ENCODE measurements around the gene PKHD1.

The PKHD1 gene

DNA sequence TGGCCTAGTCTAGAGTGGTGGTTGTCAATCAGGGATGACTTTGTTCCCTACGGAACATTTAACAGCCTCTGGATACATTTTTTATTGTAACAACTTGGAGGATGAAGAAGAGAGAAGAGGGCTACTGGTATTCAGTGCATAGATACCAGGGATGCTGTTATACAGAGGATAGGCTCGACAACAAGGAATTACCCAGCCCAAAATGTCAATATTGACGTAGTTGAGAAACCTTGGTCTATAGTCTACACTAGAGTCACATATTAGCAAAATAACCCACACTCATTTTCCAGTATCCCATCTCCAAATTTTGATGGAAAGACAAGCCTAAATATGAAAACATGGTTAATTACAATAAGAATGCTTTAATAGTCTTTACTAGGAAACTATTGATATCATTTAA is 195.1 kb downstream of the PKHD1 start:
- no peak overlapping the region for H3K27ac ChIP-seq (ENCODE audit: low read depth, low read length)
- H3K4me3 ChIP-seq (ENCODE audit: low read depth, low read length): no peak overlapping the region

DNA sequence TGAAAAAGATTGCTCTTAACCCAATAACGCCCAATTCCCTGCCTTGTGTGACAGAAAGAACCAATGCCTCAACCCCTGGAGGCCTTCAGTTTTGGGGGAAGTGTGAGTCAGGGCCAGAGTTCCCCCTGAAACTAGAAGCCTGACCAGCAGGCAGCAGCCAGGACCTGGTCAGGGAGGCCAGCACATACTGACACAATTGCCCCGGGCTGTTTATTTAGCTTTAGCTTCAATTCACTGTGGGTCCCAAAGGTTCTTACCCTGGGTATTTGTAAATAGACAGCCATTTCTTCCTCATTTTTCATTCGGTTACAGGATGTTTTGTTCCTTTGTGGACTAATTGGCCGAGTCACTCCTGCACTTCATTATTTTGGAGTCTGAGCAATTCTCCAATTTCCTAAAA is 195.6 kb downstream of the PKHD1 start:
- H3K27ac ChIP-seq (ENCODE audit: low read depth, low read length): no peak overlapping the region
- no peaks in the 10 kb centered on the region for H3K27me3 ChIP-seq (ENCODE audit: control insufficient read depth, insufficient read depth, low read length)
- peaks cover 6% of the 10 kb centered on the region; the same call in 1 of the 2 replicates for H3K9me3 ChIP-seq (ENCODE audit: control insufficient read depth, insufficient read depth, low read depth, low read length)
- no peak overlapping the region for H3K4me3 ChIP-seq (ENCODE audit: low read depth, low read length)
- no peaks in the 10 kb centered on the region for H3K4me1 ChIP-seq (ENCODE audit: control insufficient read depth, insufficient read depth, low read length)
- H3K9ac ChIP-seq (ENCODE audit: low read length): no peak overlapping the region
- no peaks in the 10 kb centered on the region for H3K36me3 ChIP-seq (ENCODE audit: control insufficient read depth, insufficient read depth, low read length)

More for the DNA sequence above, 195.1 kb downstream of the PKHD1 start:
- Histone ChIP-seq H3K9me3 (ENCODE audit: control insufficient read depth, insufficient read depth, low read depth, low read length) (peaks cover 6% of the 10 kb centered on the region; the same call in 1 of the 2 replicates), H3K36me3 (ENCODE audit: control insufficient read depth, insufficient read depth, low read length) (no peaks in the 10 kb centered on the region), H3K9ac (ENCODE audit: low read length) (no peak overlapping the region), H3K27me3 (ENCODE audit: control insufficient read depth, insufficient read depth, low read length) (no peaks in the 10 kb centered on the region), H3K4me1 (ENCODE audit: control insufficient read depth, insufficient read depth, low read length) (no peaks in the 10 kb centered on the region)

- no peak overlapping the region for H3K9ac ChIP-seq (ENCODE audit: low read length)
- H3K27me3 ChIP-seq (ENCODE audit: control insufficient read depth, insufficient read depth, low read length): no peaks in the 10 kb centered on the region
- no peaks in the 10 kb centered on the region for H3K36me3 ChIP-seq (ENCODE audit: control insufficient read depth, insufficient read depth, low read length)
- H3K4me1 ChIP-seq (ENCODE audit: control insufficient read depth, insufficient read depth, low read length): peaks cover 4% of the 10 kb centered on the region; the same call in 1 of the 2 replicates
- no peak overlapping the region for H3K27ac ChIP-seq (ENCODE audit: low read depth, low read length)
- H3K4me3 ChIP-seq (ENCODE audit: low read depth, low read length): no peak overlapping the region
- H3K9me3 ChIP-seq (ENCODE audit: control insufficient read depth, insufficient read depth, low read depth, low read length): no peaks in the 10 kb centered on the region
Observed at GRCh38 chr6:51887859-51888258, 199.6 kb downstream of the PKHD1 start.

- H3K36me3 ChIP-seq (ENCODE audit: control insufficient read depth, insufficient read depth, low read length): no peaks in the 10 kb centered on the region
- H3K4me3 ChIP-seq (ENCODE audit: low read depth, low read length): no peak overlapping the region
- H3K27me3 ChIP-seq (ENCODE audit: control insufficient read depth, insufficient read depth, low read length): no peaks in the 10 kb centered on the region
- H3K4me1 ChIP-seq (ENCODE audit: control insufficient read depth, insufficient read depth, low read length): peaks cover 4% of the 10 kb centered on the region; the same call in 1 of the 2 replicates
- H3K9me3 ChIP-seq (ENCODE audit: control insufficient read depth, insufficient read depth, low read depth, low read length): no peaks in the 10 kb centered on the region
- no peak overlapping the region for H3K27ac ChIP-seq (ENCODE audit: low read depth, low read length)
- H3K9ac ChIP-seq (ENCODE audit: low read length): no peak overlapping the region
Observed at GRCh38 chr6:51885957-51886356, 201.5 kb downstream of the PKHD1 start.

DNA sequence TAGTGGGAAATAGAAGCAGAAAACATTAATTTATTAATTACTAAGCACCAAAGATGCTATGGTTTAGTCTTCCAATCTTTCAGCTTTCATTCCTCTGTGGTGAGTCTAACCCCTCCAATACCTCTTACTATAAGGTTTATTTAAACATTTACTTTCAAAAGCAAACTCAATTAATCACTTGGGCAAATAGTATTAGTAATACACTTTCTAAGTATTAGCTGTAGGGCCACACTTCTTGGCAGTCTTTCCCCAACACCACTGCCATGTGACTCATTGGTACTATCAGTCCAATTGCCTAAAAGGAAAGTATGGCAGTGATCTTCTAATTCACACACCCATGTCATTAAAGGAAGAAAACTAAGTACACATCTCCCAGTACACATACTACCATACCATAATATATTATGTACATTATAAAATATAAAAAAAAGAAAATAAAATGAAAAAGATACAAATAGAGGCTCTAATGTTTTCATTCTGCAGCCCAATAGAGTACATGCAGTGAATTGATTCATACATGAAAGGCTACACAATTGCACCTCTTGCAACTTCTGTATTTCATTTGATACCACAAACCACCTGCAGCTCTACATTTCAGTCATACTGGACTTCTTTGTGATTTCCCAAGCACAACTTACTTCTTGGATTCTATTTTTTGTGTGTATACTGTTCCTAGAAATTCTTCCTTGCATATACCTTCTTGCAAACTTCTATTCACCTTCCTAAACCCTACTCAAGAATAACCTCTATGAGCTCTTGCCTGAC is 218.6 kb downstream of the PKHD1 start:
- Histone ChIP-seq H3K4me1 (ENCODE audit: control insufficient read depth, insufficient read depth, low read length) (peaks cover 11% of the 10 kb centered on the region), H3K27me3 (ENCODE audit: control insufficient read depth, insufficient read depth, low read length) (no peaks in the 10 kb centered on the region), H3K36me3 (ENCODE audit: control insufficient read depth, insufficient read depth, low read length) (no peaks in the 10 kb centered on the region), H3K9ac (ENCODE audit: low read length) (no peak overlapping the region), H3K4me3 (ENCODE audit: low read depth, low read length) (no peak overlapping the region), H3K27ac (ENCODE audit: low read depth, low read length) (no peak overlapping the region), H3K9me3 (ENCODE audit: control insufficient read depth, insufficient read depth, low read depth, low read length) (no peaks in the 10 kb centered on the region)

DNA sequence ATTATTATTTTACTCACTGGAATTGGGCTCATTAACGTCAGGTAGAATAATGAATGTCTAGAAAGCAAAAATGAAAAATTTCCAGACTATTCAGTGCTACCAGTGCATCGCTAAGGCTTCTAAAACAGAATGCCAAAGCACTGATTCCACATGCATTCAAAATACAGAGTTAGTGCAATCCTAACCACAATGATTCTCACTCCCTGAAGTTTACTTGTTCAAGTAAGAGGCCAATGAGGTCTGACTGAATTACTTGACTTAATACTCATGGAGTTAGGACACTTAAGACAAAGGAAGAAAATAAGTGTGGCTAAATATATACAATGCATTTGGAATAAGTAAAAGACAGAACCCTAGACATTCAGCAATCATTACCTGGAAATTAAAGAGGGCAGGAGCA is 220.5 kb downstream of the PKHD1 start:
- Histone ChIP-seq H3K9me3 (ENCODE audit: control insufficient read depth, insufficient read depth, low read depth, low read length) (no peaks in the 10 kb centered on the region), H3K4me1 (ENCODE audit: control insufficient read depth, insufficient read depth, low read length) (peaks cover 11% of the 10 kb centered on the region), H3K9ac (ENCODE audit: low read length) (no peak overlapping the region), H3K36me3 (ENCODE audit: control insufficient read depth, insufficient read depth, low read length) (no peaks in the 10 kb centered on the region), H3K27me3 (ENCODE audit: control insufficient read depth, insufficient read depth, low read length) (no peaks in the 10 kb centered on the region), H3K4me3 (ENCODE audit: low read depth, low read length) (no peak overlapping the region), H3K27ac (ENCODE audit: low read depth, low read length) (no peak overlapping the region)

GRCh38 chr6:51865996-51866395 is 221.4 kb downstream of the PKHD1 start:
- H3K27me3 ChIP-seq (ENCODE audit: control insufficient read depth, insufficient read depth, low read length): no peaks in the 10 kb centered on the region
- H3K4me3 ChIP-seq (ENCODE audit: low read depth, low read length): no peak overlapping the region
- peaks cover 11% of the 10 kb centered on the region for H3K4me1 ChIP-seq (ENCODE audit: control insufficient read depth, insufficient read depth, low read length)
- no peaks in the 10 kb centered on the region for H3K36me3 ChIP-seq (ENCODE audit: control insufficient read depth, insufficient read depth, low read length)
- H3K27ac ChIP-seq (ENCODE audit: low read depth, low read length): no peak overlapping the region
- H3K9ac ChIP-seq (ENCODE audit: low read length): no peak overlapping the region
- no peaks in the 10 kb centered on the region for H3K9me3 ChIP-seq (ENCODE audit: control insufficient read depth, insufficient read depth, low read depth, low read length)

DNA sequence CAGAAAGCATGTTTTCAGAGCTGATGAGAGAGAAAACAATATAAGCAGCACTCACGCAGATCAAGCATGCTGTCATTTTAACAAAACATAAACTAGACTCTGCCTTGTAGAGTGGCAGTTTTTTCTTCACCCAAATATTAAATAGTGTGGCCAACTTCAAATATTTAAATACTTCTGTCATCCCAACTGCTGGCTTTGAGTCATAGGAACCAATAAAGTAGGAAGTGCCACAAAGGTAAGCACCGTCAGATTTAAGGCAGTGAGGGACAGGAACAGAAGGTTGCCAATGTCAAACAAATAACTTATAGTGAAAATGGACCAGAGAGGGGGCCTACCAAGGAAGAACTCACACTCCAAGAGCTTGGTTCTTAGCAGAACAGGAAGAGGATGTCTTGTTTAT is 222.2 kb downstream of the PKHD1 start:
- H3K36me3 ChIP-seq (ENCODE audit: control insufficient read depth, insufficient read depth, low read length): no peaks in the 10 kb centered on the region
- peaks cover 11% of the 10 kb centered on the region for H3K4me1 ChIP-seq (ENCODE audit: control insufficient read depth, insufficient read depth, low read length)
- H3K4me3 ChIP-seq (ENCODE audit: low read depth, low read length): no peak overlapping the region
- no peak overlapping the region for H3K27ac ChIP-seq (ENCODE audit: low read depth, low read length)
- H3K9me3 ChIP-seq (ENCODE audit: control insufficient read depth, insufficient read depth, low read depth, low read length): no peaks in the 10 kb centered on the region
- H3K9ac ChIP-seq (ENCODE audit: low read length): no peak overlapping the region
- H3K27me3 ChIP-seq (ENCODE audit: control insufficient read depth, insufficient read depth, low read length): no peaks in the 10 kb centered on the region

DNA sequence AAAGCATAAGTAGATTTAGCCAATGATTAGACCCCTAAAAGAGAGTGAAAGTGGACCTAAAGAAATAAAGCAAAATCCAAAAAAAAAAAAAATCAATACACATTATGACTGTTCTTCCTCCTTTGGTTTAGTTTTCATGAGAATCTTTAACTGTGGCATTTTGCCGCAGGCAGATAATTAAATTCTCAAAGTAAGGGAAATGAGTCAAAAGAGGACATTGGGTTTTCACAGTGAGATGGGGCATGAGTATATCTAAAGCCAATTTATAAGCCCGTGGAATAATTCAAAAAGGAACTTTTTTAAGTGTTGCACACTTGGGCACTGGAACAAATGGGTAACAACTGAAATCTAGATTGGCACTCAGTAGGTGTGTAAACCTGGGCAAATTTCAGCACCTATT is 230.3 kb downstream of the PKHD1 start:
- Histone ChIP-seq H3K9me3 (ENCODE audit: control insufficient read depth, insufficient read depth, low read depth, low read length) (no peaks in the 10 kb centered on the region), H3K9ac (ENCODE audit: low read length) (no peak overlapping the region), H3K4me3 (ENCODE audit: low read depth, low read length) (no peak overlapping the region), H3K27ac (ENCODE audit: low read depth, low read length) (no peak overlapping the region), H3K27me3 (ENCODE audit: control insufficient read depth, insufficient read depth, low read length) (no peaks in the 10 kb centered on the region), H3K36me3 (ENCODE audit: control insufficient read depth, insufficient read depth, low read length) (no peaks in the 10 kb centered on the region), H3K4me1 (ENCODE audit: control insufficient read depth, insufficient read depth, low read length) (peaks cover 11% of the 10 kb centered on the region; the same call in 1 of the 2 replicates)

- no peak overlapping the region for H3K4me3 ChIP-seq (ENCODE audit: low read depth, low read length)
- H3K4me1 ChIP-seq (ENCODE audit: control insufficient read depth, insufficient read depth, low read length): peaks cover 11% of the 10 kb centered on the region; the same call in 1 of the 2 replicates
- H3K27ac ChIP-seq (ENCODE audit: low read depth, low read length): no peak overlapping the region
- no peak overlapping the region for H3K9ac ChIP-seq (ENCODE audit: low read length)
- H3K36me3 ChIP-seq (ENCODE audit: control insufficient read depth, insufficient read depth, low read length): no peaks in the 10 kb centered on the region
- H3K27me3 ChIP-seq (ENCODE audit: control insufficient read depth, insufficient read depth, low read length): no peaks in the 10 kb centered on the region
- no peaks in the 10 kb centered on the region for H3K9me3 ChIP-seq (ENCODE audit: control insufficient read depth, insufficient read depth, low read depth, low read length)
Observed at GRCh38 chr6:51856508-51856907, 230.9 kb downstream of the PKHD1 start.

DNA sequence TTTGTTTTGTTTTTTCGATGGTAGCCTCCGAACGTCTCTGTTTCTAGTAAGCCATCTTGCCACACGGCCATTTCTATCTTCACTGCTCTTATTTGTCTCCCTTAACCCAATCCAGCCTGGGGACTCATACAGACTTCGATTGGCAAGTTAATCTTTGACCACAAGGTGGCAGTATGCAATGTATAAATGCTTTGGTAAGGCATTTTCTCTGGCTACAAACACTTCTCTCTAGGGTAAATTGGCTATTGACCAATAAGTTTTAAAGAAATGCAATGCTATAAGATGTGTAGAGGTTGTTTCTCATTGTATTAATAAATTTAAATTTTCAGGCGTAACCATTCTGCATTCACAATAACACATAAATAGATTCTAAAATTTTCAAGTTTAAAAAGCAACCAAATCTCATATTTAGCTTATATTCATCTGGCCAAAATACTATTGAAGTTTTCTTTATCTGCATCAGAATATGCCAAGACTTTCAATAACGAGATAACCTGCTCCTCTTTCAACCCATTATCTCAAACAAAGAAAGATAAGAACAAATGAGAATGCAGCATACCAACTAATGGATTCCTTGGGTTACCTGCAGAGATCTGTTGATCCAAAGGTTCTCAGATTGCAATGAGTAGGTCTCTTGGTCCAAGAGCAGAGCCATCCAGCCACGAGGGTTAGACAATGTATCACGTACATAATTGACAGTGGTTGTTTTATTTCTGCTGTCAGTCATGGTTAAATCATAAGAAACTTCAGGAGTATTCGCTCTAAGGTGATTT is 231.9 kb downstream of the PKHD1 start:
- H3K9ac ChIP-seq (ENCODE audit: low read length): no peak overlapping the region
- no peak overlapping the region for H3K4me3 ChIP-seq (ENCODE audit: low read depth, low read length)

More for the DNA sequence above, 231.9 kb downstream of the PKHD1 start:
- no peak overlapping the region for H3K27ac ChIP-seq (ENCODE audit: low read depth, low read length)
- peaks cover 11% of the 10 kb centered on the region; the same call in 1 of the 2 replicates for H3K4me1 ChIP-seq (ENCODE audit: control insufficient read depth, insufficient read depth, low read length)
- no peaks in the 10 kb centered on the region for H3K9me3 ChIP-seq (ENCODE audit: control insufficient read depth, insufficient read depth, low read depth, low read length)
- H3K27me3 ChIP-seq (ENCODE audit: control insufficient read depth, insufficient read depth, low read length): no peaks in the 10 kb centered on the region
- no peaks in the 10 kb centered on the region for H3K36me3 ChIP-seq (ENCODE audit: control insufficient read depth, insufficient read depth, low read length)

All from HUES6 (cell line).